ENCODE measurements around the gene MACROD2.
A peak's percentile ranks its signal among the peaks of the same experiment; 100 is the strongest.
"Not testable (repeated sequence)": the region's sequence is repeated elsewhere in the genome, so short reads cannot be mapped to it uniquely, and the experiment has no call there.

MACROD2 gene

DNA sequence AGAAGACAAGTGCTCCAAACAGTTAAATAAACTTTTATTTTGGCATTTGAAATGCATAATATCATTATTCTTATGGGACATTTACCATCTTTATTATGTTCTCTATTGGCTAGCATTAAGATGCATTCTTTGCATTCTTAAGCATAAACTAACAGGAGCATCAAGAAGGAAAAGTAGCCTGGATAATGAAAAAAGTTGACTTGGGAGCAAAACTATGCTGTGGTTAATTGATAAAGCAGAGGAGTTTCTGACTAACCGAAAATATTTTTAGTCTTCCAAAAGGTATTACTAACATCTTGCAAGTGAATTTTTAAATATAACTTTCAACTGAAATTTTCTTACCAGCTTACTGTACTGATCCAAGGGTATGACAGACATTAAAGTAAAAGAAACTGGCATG lies 201.8 kb downstream of the MACROD2 start:
- DNase-seq = peak; percentile 88

- DNase-seq = no peak
These were observed 203.1 kb downstream of the MACROD2 start for GRCh38 chr20:14198416-14198815.

GRCh38 chr20:14199111-14199510 lies 203.8 kb downstream of the MACROD2 start:
- peak; percentile 14 for DNase-seq

DNA sequence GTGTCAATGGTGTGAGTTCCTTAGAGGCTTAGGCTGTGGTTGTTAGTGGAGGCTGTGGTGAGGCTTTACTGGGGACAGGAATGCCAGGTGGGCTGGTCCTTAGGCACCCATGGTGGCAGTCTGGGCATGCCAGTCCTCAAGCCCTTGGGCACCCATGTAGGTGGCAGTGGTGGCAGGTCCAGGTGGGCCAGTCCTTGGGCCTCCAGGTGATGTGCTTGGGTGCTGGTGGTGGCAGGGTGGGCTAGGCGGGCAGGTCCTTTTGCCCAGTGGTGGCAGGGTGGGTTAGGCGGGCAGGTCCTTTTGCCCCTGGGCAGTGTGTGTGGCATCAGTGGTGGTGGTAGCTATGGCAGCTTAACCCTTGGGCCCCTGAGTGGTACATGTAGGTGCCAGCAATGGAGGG lies 208.3 kb downstream of the MACROD2 start:
- DNase-seq = no peak

DNA sequence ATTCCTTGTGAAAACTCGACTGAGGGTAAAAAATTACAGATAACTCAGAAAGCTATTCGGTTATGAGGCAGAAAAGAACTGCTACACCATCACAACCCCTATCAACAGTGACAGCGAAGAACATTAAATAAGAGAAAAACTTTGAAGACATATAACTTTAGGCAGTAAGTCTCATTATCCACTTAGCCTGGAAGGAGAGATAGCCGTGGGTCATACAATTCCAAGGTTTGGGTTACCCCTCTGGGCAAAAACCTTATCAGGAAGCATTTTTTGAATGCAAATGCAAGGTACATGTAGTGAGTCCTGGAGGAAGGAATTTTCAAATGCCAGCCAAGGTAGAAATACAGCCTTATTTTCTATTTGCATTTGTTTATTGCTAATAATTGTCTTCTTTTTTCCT lies 212.3 kb downstream of the MACROD2 start:
- no peak for DNase-seq

- peak; percentile 11 for DNase-seq
These were observed 213.6 kb downstream of the MACROD2 start for GRCh38 chr20:14208956-14209355.

DNA sequence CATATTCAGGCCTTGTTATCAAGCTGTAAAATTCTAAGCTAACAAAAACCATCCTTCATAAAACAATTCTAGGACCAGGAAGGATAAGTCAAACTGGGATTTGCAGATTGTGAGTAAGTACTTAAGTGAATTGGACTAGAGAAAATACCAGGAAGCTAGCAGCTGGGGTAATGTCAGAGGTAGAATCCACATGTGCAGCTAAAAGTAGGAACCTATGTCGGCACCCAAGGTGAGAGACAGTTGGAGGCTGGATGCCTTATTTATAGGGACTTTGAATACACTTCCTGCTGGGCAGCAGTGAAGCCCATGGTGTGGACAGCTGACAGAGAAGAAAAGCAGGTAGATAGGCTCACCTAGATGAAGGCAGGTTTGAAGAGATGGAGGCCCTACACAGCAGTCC lies 214.8 kb downstream of the MACROD2 start:
- no peak for DNase-seq

DNA sequence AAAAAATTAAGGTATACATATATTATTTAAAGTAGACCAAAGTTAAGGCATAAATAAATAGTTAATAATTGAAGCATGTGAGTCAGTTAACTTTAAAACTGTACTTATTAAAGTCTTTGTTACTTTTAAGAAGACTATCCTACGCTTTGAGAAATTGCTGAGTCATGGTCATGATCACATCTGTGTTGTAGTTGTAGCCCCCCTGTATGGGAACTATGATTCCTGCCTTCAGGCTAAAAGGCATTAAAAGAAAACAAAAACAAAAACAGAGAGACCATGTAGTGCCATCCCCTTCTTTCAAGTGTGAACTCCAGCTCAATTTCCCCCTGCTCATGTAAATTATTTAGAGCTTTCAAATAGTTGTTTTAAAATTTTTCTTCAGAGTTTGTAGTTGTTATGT lies 218.7 kb downstream of the MACROD2 start:
- DNase-seq = no peak

DNA sequence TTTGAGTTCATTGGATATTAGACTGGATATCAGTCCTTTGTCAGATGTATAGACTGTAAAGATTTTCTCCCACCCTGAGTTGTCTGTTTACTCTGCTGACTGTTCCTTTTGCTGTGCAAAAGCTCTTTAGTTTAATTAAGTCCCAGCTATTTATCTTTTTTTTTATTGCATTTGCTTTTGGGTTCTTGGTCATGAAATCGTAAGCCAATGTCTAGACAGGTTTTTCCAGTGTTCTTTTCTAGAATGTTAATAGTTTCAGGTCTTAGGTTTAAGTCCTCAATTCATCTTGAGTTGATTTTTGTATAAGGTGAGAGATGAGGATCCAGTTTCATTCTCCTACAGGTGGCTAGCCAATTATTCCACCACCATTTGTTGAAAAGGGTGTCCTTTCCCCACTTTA lies 220.6 kb downstream of the MACROD2 start:
- not testable (repeated sequence) for DNase-seq

DNA sequence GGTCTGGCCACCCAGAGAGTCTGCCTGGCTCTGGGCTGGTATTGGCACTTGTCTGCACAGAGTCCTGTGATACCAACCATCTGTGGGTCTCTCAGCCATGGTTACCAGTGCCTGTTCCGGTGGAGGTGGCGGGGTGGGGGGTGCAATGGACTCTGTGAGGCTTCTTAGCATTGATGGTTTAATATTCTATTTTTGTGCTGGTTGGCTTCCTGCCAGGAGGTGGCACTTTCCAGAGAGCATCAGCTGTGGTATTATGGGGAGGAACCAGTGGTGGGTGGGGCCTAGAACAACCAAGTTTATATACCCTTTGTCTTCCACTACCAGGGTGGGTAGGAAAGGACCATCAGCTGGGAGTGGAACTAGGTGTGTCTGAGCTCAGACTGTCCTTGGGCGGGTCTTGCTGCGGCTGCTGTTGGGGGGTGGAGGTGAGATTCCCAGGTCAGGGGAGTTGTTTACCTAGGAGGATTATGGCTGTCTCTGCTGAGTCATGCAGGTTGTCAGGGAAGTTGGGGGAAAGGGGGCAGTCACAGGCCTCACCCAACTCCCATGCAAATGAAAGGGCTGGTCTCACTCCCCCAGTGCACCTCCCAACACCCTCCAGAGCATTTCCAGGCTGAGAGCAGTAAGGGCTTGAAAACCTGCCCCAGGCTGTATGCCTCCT lies 224.6 kb downstream of the MACROD2 start:
- no peak for DNase-seq

DNA sequence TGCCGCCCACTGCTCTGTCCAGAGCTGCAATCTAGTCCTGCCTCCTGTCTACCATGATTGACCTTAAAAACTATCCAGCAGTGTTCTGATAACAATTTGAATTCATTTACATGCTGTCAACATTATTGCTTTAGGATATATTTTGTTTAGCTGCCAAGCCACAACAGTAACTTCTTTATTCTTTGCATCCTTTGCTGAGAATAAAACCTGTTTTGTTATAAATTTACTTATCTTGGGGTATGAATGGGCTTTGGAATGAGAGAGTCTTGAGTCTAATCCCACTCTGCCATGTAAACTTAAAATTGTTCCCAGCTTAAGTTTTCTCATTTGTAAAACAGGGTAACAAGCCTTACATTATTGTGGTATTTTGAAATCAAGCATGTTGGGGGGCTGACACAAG lies 225.7 kb downstream of the MACROD2 start:
- no peak for DNase-seq

- DNase-seq = no peak
These were observed 228.5 kb downstream of the MACROD2 start for GRCh38 chr20:14223806-14224205.

DNA sequence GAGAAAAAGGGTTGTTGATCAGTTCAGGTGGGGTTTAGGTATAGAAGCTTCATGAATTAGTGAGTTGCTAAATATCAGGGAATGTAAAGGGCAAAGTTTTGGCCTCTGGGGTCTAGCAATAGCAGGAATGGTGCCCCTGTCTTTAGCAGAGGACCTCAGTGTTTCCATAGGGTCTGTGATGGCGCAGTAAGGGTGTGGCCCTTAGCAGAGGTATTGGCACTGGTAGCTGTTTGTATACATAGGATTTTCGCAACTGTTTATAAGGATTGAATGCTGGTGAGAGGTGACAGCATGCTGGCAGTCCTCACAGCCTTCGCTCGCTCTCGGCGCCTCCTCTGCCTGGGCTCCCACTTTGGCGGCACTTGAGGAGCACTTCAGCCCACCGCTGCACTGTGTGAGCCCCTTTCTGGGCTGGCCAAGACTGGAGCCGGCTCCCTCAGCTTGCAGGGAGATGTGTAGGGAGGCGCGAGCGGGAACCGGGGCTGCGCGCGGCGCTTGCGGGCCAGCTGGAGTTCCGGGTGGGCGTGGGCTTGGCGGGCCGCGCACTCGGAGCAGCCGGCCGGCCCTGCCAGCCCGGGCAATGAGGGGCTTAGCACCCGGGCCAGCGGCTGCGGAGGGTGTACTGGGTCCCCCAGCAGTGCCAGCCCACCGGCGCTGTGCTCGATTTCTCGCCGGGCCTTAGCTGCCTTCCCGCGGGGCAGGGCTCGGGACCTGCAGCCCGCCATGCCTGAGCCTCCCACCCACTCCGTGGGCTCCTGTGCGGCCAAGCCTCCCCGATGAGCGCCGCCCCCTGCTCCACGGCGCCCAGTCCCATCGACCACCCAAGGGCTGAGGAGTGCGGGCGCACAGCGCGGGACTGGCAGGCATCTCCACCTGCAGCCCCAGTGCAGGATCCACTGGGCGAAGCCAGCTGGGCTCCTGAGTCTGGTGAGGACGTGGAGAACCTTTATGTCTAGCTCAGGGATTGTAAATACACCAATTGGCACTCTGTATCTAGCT lies 231.0 kb downstream of the MACROD2 start:
- DNase-seq = not testable (repeated sequence)

DNA sequence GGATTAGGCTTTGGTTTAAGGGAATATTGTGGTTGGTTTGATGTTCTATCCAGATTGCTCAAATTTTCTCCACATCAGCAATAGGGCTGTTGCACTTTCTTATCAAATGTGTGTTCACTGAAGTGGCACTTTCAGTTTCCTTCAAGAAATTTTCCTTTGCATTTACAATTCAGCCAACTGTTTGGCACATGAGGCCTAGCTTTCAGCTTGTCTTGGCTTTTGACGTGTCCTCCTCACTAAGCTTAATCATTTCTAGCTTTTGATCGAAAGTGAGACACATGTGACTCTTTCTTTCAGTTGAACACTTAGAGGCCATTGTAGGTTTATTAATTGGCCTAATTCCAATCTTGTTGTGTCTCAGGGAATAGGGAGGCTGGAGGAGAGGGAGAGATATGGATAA lies 237.3 kb downstream of the MACROD2 start:
- DNase-seq = no peak

GRCh38 chr20:14234666-14235295 lies 239.5 kb downstream of the MACROD2 start:
- DNase-seq = peak; percentile 77

GRCh38 chr20:14235355-14235754 lies 240.0 kb downstream of the MACROD2 start:
- peak; percentile 83 for DNase-seq

- peak; percentile 57 for DNase-seq
These were observed 250.2 kb downstream of the MACROD2 start for GRCh38 chr20:14245368-14245970.

- DNase-seq = peak; percentile 72
These were observed 264.4 kb downstream of the MACROD2 start for GRCh38 chr20:14259689-14260088.

DNA sequence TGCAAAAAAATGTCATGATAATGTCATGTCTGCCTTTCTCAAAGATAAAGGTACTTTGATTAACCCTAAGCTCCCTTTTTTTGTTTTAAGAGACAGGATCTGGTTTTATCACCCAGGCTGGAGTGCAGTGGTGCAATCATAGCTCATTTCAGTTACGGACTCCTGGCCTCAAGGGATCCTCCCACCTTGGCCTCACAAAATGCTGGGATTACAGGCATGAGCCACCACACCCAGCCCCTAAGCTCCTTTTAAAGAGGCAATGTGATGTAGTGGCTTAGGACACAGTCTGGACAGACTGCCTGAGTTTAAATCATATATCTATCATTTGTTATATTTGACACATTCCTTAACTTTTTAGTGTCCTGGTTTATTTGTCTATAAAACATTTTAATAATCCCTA lies 265.1 kb downstream of the MACROD2 start:
- DNase-seq = no peak

GRCh38 chr20:14264869-14265268 lies 269.6 kb downstream of the MACROD2 start:
- peak; percentile 39 for DNase-seq

DNA sequence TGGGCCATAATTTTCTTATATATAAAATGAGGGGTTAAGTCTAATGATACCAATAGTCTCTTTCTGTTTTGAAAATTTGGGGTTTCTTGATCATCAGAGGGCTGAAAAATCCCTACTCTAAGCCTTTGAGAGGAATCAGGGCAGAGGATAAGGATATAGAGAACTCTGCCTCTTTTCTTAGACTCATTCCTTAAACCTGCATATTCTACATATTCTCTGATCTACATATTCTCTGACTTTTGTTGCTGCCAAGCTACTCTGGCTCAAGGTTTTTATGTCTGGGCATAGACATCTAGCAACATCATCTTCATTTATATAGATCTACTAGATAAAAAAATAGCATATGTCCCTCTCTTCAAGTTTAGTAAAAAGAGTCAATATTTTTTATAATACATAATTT lies 270.9 kb downstream of the MACROD2 start:
- DNase-seq = no peak

DNA sequence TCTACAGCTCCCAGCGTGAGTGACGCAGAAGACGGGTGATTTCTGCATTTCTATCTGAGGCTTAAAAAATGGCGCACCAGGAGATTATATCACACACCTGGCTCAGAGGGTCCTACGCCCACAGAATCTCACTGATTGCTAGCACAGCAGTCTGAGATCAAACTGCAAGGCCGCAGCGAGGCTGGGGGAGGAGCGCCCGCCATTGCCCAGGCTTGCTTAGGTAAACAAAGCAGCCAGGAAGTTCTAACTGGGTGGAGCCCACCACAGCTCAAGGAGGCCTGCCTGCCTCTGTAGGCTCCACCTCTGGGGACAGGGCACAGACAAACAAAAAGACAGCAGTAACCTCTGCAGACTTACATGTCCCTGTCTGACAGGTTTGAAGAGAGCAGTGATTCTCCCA lies 275.4 kb downstream of the MACROD2 start:
- not testable (repeated sequence) for DNase-seq

GRCh38 chr20:14282140-14282539 lies 286.8 kb downstream of the MACROD2 start:
- no peak for DNase-seq
